Measurements from ENCODE around the gene POU2AF3. TPM values are rescaled to one million over a fixed set of nuclear protein-coding genes. Genes with fewer than 3 reads are reported as not detected.
A peak's percentile ranks its signal among the peaks of the same experiment; 100 is the strongest.

The POU2AF3 gene, protein sequence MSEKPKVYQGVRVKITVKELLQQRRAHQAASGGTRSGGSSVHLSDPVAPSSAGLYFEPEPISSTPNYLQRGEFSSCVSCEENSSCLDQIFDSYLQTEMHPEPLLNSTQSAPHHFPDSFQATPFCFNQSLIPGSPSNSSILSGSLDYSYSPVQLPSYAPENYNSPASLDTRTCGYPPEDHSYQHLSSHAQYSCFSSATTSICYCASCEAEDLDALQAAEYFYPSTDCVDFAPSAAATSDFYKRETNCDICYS
- 1 to 10 TPM in 1 of 4 donors, under 1 TPM in 2, not detected in 1; 0.50 to 4.7 (median 0.84) TPM for total RNA-seq

DNA sequence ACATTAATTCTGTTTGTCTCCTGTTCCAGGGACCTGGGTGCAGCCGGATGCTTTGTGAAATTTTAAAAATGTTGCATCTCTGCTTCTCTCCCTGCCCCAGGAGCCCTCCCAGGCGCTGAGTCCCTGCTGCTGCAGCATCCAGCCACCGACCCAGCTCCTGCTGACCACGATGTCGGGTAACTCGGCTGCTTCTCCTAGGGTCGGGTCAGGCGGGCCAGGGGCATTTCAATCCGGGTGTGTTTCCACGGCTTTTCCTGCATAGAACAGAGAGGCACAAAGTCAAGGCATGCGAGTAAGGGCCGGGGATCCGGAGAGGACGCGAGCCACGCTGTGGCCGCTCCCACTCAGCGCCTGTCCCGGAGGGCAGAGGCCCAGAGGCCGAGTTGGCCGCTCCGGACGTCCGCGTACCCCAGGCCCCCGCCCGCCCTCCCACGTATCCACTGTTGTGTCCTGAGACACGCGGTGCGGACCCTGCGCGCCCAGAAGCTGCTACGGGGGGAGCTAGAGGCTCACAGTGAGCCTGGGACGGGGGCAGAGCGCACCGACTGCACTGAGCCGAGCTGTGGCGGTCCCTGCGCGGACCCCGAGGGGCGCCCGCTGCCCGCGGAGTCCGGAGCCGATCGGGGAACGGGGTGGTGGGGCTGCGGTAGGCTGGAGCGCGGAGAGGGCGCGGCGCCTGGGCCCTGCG lies at the start of gene POU2AF3:
Gene POU2AF3, plus strand, starts transcription at position 134 of the 688 bp plus-strand sequence. Its CDS starts 36 bp downstream, at position 170.
- TF ChIP-seq, protein P1, sequence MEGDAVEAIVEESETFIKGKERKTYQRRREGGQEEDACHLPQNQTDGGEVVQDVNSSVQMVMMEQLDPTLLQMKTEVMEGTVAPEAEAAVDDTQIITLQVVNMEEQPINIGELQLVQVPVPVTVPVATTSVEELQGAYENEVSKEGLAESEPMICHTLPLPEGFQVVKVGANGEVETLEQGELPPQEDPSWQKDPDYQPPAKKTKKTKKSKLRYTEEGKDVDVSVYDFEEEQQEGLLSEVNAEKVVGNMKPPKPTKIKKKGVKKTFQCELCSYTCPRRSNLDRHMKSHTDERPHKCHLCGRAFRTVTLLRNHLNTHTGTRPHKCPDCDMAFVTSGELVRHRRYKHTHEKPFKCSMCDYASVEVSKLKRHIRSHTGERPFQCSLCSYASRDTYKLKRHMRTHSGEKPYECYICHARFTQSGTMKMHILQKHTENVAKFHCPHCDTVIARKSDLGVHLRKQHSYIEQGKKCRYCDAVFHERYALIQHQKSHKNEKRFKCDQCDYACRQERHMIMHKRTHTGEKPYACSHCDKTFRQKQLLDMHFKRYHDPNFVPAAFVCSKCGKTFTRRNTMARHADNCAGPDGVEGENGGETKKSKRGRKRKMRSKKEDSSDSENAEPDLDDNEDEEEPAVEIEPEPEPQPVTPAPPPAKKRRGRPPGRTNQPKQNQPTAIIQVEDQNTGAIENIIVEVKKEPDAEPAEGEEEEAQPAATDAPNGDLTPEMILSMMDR (IDR thresholded peaks at IDR 0.05) = no peak
- no peak for DNase-seq (ENCODE audit: low spot score)
- peak; percentile 61 for ATAC-seq (ENCODE audit: low FRiP score)

DNA sequence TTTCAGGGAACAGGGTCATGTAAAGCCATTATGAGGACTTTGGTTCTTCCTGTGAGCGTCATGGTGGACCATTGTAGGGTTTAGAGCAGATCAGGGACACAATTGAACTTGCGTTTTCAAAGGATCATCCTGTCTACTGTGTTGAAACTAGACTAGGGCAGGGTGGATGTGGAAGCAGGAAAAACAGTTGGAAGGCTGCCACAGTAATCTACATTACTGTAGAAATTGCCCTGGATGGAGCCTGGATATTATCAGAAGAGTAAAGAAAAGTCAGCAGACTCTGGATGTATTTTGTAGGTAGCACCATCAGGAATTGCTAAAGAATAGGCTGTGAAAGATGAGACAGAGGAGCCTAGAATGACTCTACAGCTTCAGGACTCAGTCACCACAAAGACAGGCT lies 47.4 kb upstream of the POU2AF3 start:
- no peak for DNase-seq (ENCODE audit: low spot score)
- no peak for ATAC-seq (ENCODE audit: low FRiP score)
- TF ChIP-seq, protein P1 (IDR thresholded peaks at IDR 0.05) = no peak

DNA sequence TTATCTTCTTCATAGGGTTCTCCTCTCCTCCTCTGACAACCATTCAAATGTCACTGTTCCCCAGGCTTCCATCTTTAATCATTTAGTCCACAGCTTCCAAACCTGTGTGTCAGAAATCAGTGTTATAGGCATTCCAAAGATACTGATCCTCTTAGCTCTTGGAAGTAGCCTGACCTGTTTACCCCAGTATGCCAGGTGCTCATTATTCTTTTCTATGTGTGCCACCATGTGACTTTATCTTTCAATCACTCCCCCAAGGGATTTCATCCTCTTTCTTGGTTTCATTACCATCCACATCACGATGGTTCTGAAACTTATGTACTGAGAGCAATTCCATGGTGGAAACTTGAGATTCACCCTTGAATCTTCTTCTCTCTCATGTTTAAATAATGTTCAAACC lies 45.2 kb upstream of the POU2AF3 start:
- TF ChIP-seq, protein P1 (IDR thresholded peaks at IDR 0.05) = no peak

DNA sequence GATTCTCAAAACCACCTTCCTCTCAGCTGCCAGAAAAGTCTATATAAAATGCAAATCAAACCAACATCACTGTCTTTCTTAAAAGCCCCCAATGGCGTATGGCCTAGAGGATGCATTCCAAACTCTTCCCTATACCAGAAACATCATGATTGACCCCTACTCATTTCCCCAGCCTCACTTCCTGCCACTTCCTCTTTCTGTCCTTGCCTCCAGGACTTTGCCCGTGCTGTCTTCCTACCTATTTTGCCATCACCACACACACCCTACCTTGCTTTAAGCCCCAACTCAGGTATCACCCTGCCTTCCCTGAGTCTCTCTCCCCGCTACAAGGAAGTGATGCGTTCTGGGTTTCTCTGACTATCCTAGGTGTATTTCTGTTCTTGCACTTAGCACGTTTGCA lies 44.7 kb upstream of the POU2AF3 start:
- DNase-seq (ENCODE audit: low spot score) (no peak), ATAC-seq (ENCODE audit: low FRiP score) (no peak)
- TF ChIP-seq, protein P1 (IDR thresholded peaks at IDR 0.05) = no peak

More for the DNA sequence above, 45.2 kb upstream of the POU2AF3 start:
- no peak for ATAC-seq (ENCODE audit: low FRiP score)
- DNase-seq (ENCODE audit: low spot score) = no peak

DNA sequence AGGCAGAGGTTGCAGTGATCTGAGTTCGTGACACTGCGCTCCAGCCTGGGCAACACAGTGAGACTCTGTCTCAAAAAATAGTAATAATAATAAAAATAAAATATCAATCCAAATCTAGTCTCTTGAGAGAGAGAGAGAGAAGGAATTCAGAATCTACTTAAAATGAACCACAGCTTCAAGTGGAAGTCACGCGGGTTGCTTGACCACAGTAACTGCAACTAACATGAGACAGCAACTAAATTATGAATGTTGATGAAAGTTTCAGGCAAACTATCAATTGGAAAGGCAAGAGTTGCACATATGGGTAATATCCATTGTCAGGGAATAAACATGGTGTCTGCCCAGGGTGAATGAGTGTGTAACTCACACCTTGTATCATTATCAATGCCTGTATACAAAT lies 40.3 kb upstream of the POU2AF3 start:
- no peak for ATAC-seq (ENCODE audit: low FRiP score)
- TF ChIP-seq, protein P1 (IDR thresholded peaks at IDR 0.05) = no peak
- DNase-seq (ENCODE audit: low spot score) = no peak

DNA sequence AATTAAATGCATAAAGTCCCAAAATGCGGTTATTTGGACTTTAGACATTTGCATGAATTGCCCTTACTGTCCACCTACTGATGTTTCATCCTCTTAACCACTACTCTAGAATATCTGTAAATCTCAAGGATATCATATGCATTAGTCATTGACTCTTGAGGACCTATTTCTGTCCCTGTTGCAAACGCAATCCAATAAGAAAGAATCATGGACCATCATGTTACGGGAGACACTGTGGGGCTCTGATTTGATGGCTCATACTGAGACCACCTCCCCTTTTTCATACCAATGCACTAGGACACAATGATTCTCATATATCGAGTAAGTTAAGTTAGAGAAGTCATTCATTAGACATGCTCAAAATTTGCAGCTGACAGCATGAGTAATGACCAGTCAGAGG lies 38.5 kb upstream of the POU2AF3 start:
- no peak for ATAC-seq (ENCODE audit: low FRiP score)
- DNase-seq (ENCODE audit: low spot score) = no peak
- TF ChIP-seq, protein P1 (IDR thresholded peaks at IDR 0.05) = no peak

DNA sequence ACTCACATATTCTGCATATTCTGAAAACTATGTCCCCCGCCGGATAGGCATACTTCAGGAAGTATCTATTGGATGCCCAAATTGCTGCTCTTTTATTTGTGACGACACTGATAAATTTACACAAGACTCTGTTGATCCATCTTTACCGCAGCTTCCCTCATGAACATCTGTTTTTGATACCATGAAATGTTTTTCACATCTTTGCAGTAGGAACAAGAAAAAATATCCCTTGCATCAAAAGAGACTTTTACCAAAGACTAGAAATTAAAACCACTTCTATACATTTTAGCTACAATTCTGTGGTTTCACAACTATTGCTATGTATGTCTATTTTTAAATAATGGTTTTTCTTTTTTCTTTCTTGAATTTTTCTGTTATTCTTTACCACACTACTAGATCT lies 37.5 kb upstream of the POU2AF3 start:
- TF ChIP-seq, protein P1 (IDR thresholded peaks at IDR 0.05) = no peak
- ATAC-seq (ENCODE audit: low FRiP score) (no peak), DNase-seq (ENCODE audit: low spot score) (no peak)
